Panc1 (cell line): Measurements from ENCODE around the gene TESK1. TPM values are rescaled to one million over a fixed set of nuclear protein-coding genes. Genes with fewer than 3 reads are reported as not detected.
"Not testable (repeated sequence)": the region's sequence is repeated elsewhere in the genome, so short reads cannot be mapped to it uniquely, and the experiment has no call there.

Experiments used
- ATAC-seq: fragments of 200-7000 bp; cut with Tn5 transposase; 2 replicates; pipeline ENCODE4 v1.9.1; 2020; ENCODE audit warnings: mild to moderate bottlenecking, moderate library complexity
- BruUV-seq: library from RNA; stranded (reverse); fragments of 400-500 nt; replicated peaks from 2 replicates; lab custom pipeline; 2021; lab: Mats Ljungman, UMichigan
- CTCF ChIA-PET: fragments of 300-600 bp; sonication (Branson Sonifier 250); formaldehyde crosslinking; loops from one replicate; lab custom pipeline; 2022; ENCODE audit warnings: antibody characterized with exemption; lab: Charles Lee
- POLR2A ChIA-PET: fragments of 300-600 bp; sonication (Branson Sonifier 250); formaldehyde crosslinking; loops from one replicate; lab custom pipeline; 2022; ENCODE audit warnings: antibody characterized with exemption; lab: Charles Lee
- DNase-seq: peaks from one replicate; pipeline ENCODE4 v3.0.0-alpha.2; 2010; ENCODE audit warnings: low read depth, low spot score
- H3K27ac ChIP-seq: 2 replicates; pipeline ENCODE4 v1.5.1; 2011; ENCODE audit warnings: mild to moderate bottlenecking, low read length, inconsistent platforms
- H3K27me3 ChIP-seq: fragments of 200-500 bp; sonication (Bioruptor generic); 2 replicates; pipeline ENCODE4 v1.6.0; 2014; ENCODE audit warnings: low read length, inconsistent platforms; ENCODE audit not compliant: control insufficient read depth, insufficient read depth
- H3K36me3 ChIP-seq: fragments of 200-500 bp; sonication (Bioruptor generic); 2 replicates; pipeline ENCODE4 v1.5.1; 2014; ENCODE audit warnings: inconsistent platforms, mild to moderate bottlenecking, low read length, moderate library complexity; ENCODE audit not compliant: control insufficient read depth, insufficient read depth
- H3K4me1 ChIP-seq: 2 replicates; pipeline ENCODE4 v1.5.1; 2011; ENCODE audit warnings: inconsistent platforms, mild to moderate bottlenecking, low read length, moderate library complexity; ENCODE audit not compliant: control insufficient read depth, insufficient read depth
- H3K4me3 ChIP-seq, 2 experiments: 2 replicates each; pipeline ENCODE4 v1.5.1; 2011 to 2012; ENCODE audit warnings: low read depth in 2 of 2, low read length in 2 of 2, mild to moderate bottlenecking in 2 of 2, inconsistent platforms in 1 of 2, moderate library complexity in 1 of 2
- H3K9me3 ChIP-seq: fragments of 200-500 bp; sonication (Bioruptor generic); 2 replicates; pipeline ENCODE4 v1.5.1; 2014; ENCODE audit warnings: low read depth, mild to moderate bottlenecking, inconsistent platforms, low read length, moderate library complexity; ENCODE audit not compliant: control insufficient read depth, insufficient read depth
- POLR2AphosphoS5 ChIP-seq: IDR thresholded peaks from 2 replicates; pipeline ENCODE4 v1.6.1; 2012; ENCODE audit warnings: mild to moderate bottlenecking, low read depth, low read length, moderate library complexity
- SIN3A ChIP-seq: IDR thresholded peaks from 2 replicates; pipeline ENCODE4 v1.6.1; 2012; ENCODE audit warnings: low read depth, mild to moderate bottlenecking, low read length, moderate library complexity, borderline replicate concordance; ENCODE audit not compliant: insufficient read depth
- TCF7L2 ChIP-seq: IDR thresholded peaks from 2 replicates; pipeline ENCODE4 v1.6.1; 2011; ENCODE audit warnings: mild to moderate bottlenecking, low read depth, low read length, inconsistent platforms
- in situ Hi-C: cut with HindIII; loops from 2 replicates; pipeline ENCODE4 v1.10.0; 2016; ENCODE audit warnings: low sequenced_read_pairs, low pct_unique_long_range_greater_than_20kb
- intact Hi-C: fragments of 100-400 bp; cut with micrococcal nuclease; formaldehyde crosslinking; loops from one replicate; pipeline ENCODE4 v1.10.0; 2022; ENCODE audit not compliant: unreplicated experiment
- total RNA-seq: library from RNA; stranded (reverse); gene quantifications from one replicate; pipeline ENCODE4 v1.2.1, GENCODE V29; 2021; ENCODE audit not compliant: unreplicated experiment
- TF ChIP-seq, protein P1 (sequence below): fragments of 450-650 bp; IDR thresholded peaks from 2 replicates; pipeline ENCODE4 v1.5.1; 2017; ENCODE audit warnings: mild to moderate bottlenecking
- TF ChIP-seq, protein P2 (sequence below), 2 experiments: IDR thresholded peaks; 2 replicates each; pipeline ENCODE4 v1.6.1; 2011 to 2012; ENCODE audit warnings: low read depth in 2 of 2, control low read depth in 1 of 2, low read length in 1 of 2, mild to moderate bottlenecking in 1 of 2, moderate library complexity in 1 of 2; ENCODE audit not compliant: insufficient read depth in 1 of 2

The TESK1 gene
- total RNA-seq, 1 experiment from 2014 or later, result 55.0 TPM

DNA sequence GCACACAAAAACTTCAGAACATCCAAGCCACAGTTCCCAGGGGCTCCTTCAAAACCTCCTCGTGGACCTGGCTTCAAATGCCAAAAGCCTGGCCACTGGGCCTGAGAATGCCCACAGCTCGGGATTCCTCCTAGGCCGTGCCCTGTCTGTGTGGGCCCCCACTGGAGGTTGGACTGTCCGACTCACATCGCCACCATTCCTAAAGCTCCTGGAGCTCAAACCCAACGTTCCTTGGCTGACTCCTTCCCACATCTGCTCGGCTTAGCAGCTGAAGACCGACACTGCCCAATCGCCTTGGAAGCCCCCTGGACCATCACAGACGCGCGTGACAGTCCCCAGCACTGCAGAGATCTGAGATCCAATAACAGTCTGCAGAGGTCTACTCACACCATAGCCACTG, 38.0 kb downstream of the TESK1 start:
- DNase-seq, result no peak
- ChIA-PET POLR2A (no interaction called here), CTCF (no interaction called here)
- Histone ChIP-seq H3K9me3 (no peaks in the 10 kb centered on the region), H3K27me3 (no peaks in the 10 kb centered on the region), H3K4me3 (no peak overlapping the region), H3K36me3 (no peaks in the 10 kb centered on the region), H3K27ac (no peak overlapping the region), H3K4me1 (peaks cover 9% of the 10 kb centered on the region)
- intact Hi-C loops (no loop called here), in situ Hi-C loops (no loop called here)
- TF ChIP-seq TCF7L2 (no peak), POLR2AphosphoS5 (no peak), SIN3A (no peak)
- TF ChIP-seq, protein P1, sequence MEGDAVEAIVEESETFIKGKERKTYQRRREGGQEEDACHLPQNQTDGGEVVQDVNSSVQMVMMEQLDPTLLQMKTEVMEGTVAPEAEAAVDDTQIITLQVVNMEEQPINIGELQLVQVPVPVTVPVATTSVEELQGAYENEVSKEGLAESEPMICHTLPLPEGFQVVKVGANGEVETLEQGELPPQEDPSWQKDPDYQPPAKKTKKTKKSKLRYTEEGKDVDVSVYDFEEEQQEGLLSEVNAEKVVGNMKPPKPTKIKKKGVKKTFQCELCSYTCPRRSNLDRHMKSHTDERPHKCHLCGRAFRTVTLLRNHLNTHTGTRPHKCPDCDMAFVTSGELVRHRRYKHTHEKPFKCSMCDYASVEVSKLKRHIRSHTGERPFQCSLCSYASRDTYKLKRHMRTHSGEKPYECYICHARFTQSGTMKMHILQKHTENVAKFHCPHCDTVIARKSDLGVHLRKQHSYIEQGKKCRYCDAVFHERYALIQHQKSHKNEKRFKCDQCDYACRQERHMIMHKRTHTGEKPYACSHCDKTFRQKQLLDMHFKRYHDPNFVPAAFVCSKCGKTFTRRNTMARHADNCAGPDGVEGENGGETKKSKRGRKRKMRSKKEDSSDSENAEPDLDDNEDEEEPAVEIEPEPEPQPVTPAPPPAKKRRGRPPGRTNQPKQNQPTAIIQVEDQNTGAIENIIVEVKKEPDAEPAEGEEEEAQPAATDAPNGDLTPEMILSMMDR, result no peak
- TF ChIP-seq, protein P2, sequence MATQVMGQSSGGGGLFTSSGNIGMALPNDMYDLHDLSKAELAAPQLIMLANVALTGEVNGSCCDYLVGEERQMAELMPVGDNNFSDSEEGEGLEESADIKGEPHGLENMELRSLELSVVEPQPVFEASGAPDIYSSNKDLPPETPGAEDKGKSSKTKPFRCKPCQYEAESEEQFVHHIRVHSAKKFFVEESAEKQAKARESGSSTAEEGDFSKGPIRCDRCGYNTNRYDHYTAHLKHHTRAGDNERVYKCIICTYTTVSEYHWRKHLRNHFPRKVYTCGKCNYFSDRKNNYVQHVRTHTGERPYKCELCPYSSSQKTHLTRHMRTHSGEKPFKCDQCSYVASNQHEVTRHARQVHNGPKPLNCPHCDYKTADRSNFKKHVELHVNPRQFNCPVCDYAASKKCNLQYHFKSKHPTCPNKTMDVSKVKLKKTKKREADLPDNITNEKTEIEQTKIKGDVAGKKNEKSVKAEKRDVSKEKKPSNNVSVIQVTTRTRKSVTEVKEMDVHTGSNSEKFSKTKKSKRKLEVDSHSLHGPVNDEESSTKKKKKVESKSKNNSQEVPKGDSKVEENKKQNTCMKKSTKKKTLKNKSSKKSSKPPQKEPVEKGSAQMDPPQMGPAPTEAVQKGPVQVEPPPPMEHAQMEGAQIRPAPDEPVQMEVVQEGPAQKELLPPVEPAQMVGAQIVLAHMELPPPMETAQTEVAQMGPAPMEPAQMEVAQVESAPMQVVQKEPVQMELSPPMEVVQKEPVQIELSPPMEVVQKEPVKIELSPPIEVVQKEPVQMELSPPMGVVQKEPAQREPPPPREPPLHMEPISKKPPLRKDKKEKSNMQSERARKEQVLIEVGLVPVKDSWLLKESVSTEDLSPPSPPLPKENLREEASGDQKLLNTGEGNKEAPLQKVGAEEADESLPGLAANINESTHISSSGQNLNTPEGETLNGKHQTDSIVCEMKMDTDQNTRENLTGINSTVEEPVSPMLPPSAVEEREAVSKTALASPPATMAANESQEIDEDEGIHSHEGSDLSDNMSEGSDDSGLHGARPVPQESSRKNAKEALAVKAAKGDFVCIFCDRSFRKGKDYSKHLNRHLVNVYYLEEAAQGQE (IDR thresholded peaks at IDR 0.05; ENCODE audit: insufficient read depth in 1 of 2, low read depth in 2 of 2, low read length in 1 of 2), result no peak
- ATAC-seq, result no peak
- BruUV-seq, result no TSS peak

DNA sequence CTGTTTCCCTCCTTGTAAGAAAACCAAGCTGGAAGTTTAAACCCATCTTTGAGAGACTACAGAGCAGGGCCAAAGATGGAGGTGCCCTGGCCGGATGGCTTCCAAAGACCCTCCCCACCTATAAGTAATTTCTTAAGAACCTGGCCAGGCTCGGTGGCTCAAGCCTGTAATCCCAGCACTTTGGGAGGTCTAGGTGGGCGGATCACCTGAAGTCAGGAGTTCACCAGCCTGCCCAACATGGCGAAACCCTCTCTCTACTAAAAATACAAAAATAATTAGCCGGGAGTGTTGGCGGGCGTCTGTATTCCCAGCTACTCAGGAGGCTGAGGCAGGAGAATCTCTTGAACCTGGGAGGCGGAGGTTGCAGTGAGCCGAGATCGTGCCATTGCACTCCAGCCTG, 40.7 kb downstream of the TESK1 start:
- H3K9me3 ChIP-seq, BruUV-seq, H3K27me3 ChIP-seq, ATAC-seq, H3K36me3 ChIP-seq, DNase-seq, in situ Hi-C loops, intact Hi-C loops, H3K4me1 ChIP-seq: not testable (repeated sequence)
- POLR2A ChIA-PET, result interaction anchor here (0.6 to 0.7 kb wide), 2 partner anchors 135 to 162 kb away, joined by 3 to 5 read pairs; no protein-coding TSS in a partner anchor
- Histone ChIP-seq H3K4me3 (peak overlapping the region; percentile 61 to 84), H3K27ac (peak overlapping the region; percentile 82; the same call in 1 of the 2 replicates)
- CTCF ChIA-PET, result interaction anchor here (0.7 kb wide), 1 partner anchor 77 kb away, joined by 7 read pairs; no protein-coding TSS in a partner anchor

DNA sequence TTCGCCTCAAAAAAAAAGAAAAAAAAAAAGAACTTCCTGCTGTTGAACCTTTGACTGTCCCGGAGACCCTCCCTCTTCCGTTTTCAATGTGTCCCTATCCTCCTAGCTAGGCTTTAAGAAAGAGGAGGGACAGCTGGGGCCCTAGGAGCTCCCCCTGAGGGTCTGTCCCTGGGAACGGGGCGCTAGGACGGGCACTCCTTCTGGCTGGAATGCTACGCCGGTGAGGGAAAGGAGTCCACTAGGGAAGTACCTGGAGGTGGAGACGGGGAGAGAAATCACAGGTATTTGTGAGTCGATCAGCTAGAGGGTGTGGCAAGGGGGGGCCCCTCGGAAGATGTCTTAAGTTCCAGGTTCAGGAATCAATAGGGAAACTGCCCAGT, 41.1 kb downstream of the TESK1 start:
- CTCF ChIA-PET, result interaction anchor here (0.7 kb wide), 1 partner anchor 77 kb away, joined by 7 read pairs; no protein-coding TSS in a partner anchor
- TF ChIP-seq, protein P2 (IDR thresholded peaks at IDR 0.05; ENCODE audit: insufficient read depth in 1 of 2, low read depth in 2 of 2, low read length in 1 of 2), result no peak
- TF ChIP-seq POLR2AphosphoS5 (no peak), TCF7L2 (no peak), SIN3A (no peak)
- TF ChIP-seq, protein P1, result no peak
- BruUV-seq, result TSS peak; percentile 88
- ATAC-seq, result peak; percentile 43
- H3K27me3 ChIP-seq, result no peaks in the 10 kb centered on the region
- H3K36me3 ChIP-seq, result no peaks in the 10 kb centered on the region
- H3K9me3 ChIP-seq, result no peaks in the 10 kb centered on the region
- H3K27ac ChIP-seq, result peak overlapping the region; percentile 82
- intact Hi-C loops, result no loop called here
- H3K4me1 ChIP-seq, result peaks cover 9% of the 10 kb centered on the region
- peak overlapping the region; percentile 61 to 84 for H3K4me3 ChIP-seq
- DNase-seq, result no peak
- POLR2A ChIA-PET, result interaction anchor here (0.6 to 0.7 kb wide), 2 partner anchors 134 to 163 kb away, joined by 3 to 5 read pairs; no protein-coding TSS in a partner anchor
- in situ Hi-C loops, result no loop called here
